Endothelial cell of coronary artery (primary cell): Measurements from ENCODE around the gene PRR30. TPM values are rescaled to one million over a fixed set of nuclear protein-coding genes. Genes with fewer than 3 reads are reported as not detected.

Experiments
- total RNA-seq: library from RNA; depleted of rRNA; stranded (reverse); fragments of >200 nt; gene quantifications from 2 replicates; pipeline ENCODE4 v1.2.3, GENCODE V29; 2014

The PRR30 gene
- total RNA-seq: not detected in 2 replicates

DNA sequence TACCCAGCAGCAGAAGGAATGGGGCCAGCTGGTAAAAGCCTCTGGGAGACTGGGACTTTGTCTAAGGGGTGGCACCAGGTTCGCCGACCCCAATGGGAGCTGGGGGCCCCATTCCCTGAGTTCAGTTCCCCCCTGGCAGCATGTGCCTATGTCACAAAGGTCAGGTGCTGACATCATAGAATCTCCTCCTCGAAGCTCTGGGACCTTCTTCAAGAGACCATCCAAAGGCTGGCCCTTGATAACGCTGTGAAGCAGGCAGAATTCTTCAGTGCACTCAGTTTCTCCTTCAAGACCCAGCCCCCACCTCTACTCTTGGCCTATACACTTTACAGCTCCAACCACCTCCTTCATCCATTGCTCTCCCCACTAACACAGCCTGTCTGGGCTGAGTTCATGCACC lies at the start of gene PRR30:
Gene PRR30, minus strand, starts transcription at position 101 of the 400 bp plus-strand sequence. CDS start 1,081 bp downstream, outside the sequence.

DNA sequence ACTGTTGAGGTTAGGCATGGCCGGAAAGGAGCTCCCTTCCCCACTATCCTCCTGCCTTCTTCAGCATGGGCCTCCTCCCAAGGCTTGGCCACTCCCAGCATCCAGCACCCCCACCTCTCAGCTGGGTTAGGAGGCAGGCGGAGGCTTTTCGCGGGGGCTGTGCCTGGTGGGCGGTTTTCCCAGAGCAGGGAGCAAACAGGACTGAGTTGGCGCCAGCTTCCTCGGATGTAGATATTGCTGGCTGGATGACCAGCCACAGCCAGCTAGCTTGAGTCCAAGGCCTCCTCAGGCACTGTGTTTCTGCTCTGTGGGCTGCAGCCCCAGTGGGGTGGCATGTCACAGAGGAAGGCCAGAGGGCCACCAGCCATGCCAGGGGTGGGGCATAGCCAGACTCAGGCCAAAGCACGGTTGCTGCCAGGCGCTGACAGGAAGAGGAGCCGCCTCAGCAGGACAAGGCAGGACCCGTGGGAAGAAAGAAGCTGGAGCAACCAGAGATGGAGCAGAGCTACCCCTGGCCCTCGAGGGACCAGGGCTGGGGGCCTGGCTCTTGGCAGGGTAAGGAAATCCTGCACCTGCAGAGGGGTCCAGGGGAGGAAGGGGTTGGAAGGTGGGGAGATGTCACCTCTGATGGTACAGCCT lies 9.7 kb upstream of the PRR30 start, which contains the start of gene TCF23:
Gene TCF23, plus strand, starts transcription at position 204 of the 639 bp plus-strand sequence. Its CDS starts 130 bp downstream, at position 334.

DNA sequence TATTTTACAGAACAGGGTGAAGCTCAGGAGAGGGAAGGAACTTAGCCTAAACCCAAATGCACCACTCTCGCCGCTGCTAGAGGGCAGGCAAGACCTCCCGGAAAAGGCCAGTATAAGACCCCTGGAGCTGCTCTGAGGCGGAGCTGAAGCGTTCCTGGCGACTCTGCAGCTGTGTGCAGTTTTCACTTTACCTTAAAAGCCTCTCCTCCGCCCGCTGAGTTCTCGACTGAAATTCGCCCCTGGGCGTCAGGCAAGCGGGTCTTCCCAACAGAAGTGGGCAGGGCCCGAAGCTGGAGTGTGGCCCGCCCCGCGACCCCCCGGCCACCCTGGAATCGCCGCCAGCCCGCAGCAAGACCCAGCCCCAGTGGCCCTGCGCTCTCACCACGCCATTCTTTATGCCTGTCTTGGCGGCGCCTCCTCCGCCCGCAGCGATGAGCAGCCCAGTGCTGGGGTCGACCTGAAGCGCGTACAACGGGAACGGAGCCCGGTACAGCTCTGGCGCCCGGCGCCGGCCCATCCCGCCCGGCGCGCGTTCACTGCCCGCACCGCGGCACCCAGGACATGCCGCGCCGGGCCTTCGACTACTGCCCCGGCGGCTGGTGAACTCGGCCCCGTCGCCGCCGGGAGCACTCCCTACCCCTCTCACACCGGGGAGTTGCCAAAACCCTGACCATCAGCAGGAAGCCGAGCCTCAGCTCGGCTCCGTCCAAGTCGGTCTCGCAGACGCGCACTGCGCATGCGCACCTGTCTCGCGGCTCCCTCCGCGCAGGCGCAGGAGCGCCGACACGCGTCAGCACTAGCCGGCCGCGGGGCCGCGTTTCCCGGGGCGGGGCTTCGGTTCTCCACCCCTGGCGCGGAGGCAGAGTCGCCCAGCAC lies 5.1 kb downstream of the PRR30 start, which contains the start of gene PREB:
Gene PREB, minus strand, starts transcription at position 732 of the 876 bp plus-strand sequence. Its CDS starts 215 bp downstream, at position 517.

GRCh38 chr2:27123302-27124150 lies 15.7 kb downstream of the PRR30 start, which contains the start of gene ABHD1:
TSS of gene ABHD1 (plus strand) at chr2:27123815. CDS start at chr2:27123949, 134 bp downstream.

GRCh38 chr2:27118525-27119329 lies 20.5 kb downstream of the PRR30 start, which contains the start of gene CGREF1:
TSS of gene CGREF1 (minus strand) at chr2:27119128. CDS start at chr2:27104366, 14,762 bp downstream.

Other genes starting within 250 kb of the PRR30 start
- 0.90 and 1.5 TPM in 2 replicates for gene MAPRE3, start 168.8 kb downstream of the PRR30 start, total RNA-seq
- 18.4 and 27.4 TPM in 2 replicates for gene TMEM214, start 106.4 kb downstream of the PRR30 start, total RNA-seq
- 12.3 and 17.1 TPM in 2 replicates for gene AGBL5, start 87.7 kb downstream of the PRR30 start, total RNA-seq
- gene OST4, start 67.8 kb downstream of the PRR30 start, total RNA-seq: 410 and 546 TPM in 2 replicates
- gene EMILIN1, start 60.8 kb downstream of the PRR30 start, total RNA-seq: 0.90 and 11.1 TPM in 2 replicates
- gene KHK, start 52.6 kb downstream of the PRR30 start, total RNA-seq: 1.2 and 2.0 TPM in 2 replicates
- 1.2 and 4.3 TPM in 2 replicates for gene CGREF1, start 20.3 kb downstream of the PRR30 start, total RNA-seq
- gene ABHD1, start 15.6 kb downstream of the PRR30 start, total RNA-seq: under 0.01 TPM in 1 of 2 replicates, not detected in the other
- 44.8 and 50.9 TPM in 2 replicates for gene PREB, start 4.8 kb downstream of the PRR30 start, total RNA-seq
- not detected in 2 replicates for gene TCF23, start 9.6 kb upstream of the PRR30 start, total RNA-seq
- gene ATRAID, start 72.6 kb upstream of the PRR30 start, total RNA-seq: 94.9 and 128 TPM in 2 replicates
- 19.7 and 27.9 TPM in 2 replicates for gene SLC5A6, start 72.9 kb upstream of the PRR30 start, total RNA-seq
- gene CAD, start 78.0 kb upstream of the PRR30 start, total RNA-seq: 46.6 and 50.3 TPM in 2 replicates
- gene SLC30A3, start 123.6 kb upstream of the PRR30 start, total RNA-seq: not detected in 2 replicates
- gene DNAJC5G, start 136.0 kb upstream of the PRR30 start, total RNA-seq: not detected in 2 replicates
- gene TRIM54, start 143.0 kb upstream of the PRR30 start, total RNA-seq: not detected in 2 replicates
- gene UCN, start 169.0 kb upstream of the PRR30 start, total RNA-seq: 0.09 and 0.19 TPM in 2 replicates
- gene MPV17, start 183.7 kb upstream of the PRR30 start, total RNA-seq: 28.9 and 40.7 TPM in 2 replicates
- gene GTF3C2, start 217.4 kb upstream of the PRR30 start, total RNA-seq: 23.6 and 23.8 TPM in 2 replicates
- 38.6 and 38.8 TPM in 2 replicates for gene EIF2B4, start 230.9 kb upstream of the PRR30 start, total RNA-seq
- gene SNX17, start 231.2 kb upstream of the PRR30 start, total RNA-seq: 106 and 114 TPM in 2 replicates
- gene ZNF513, start 241.3 kb upstream of the PRR30 start, total RNA-seq: 6.2 and 7.6 TPM in 2 replicates